Measurements from ENCODE around the gene TRMT61B. TPM values are rescaled to one million over a fixed set of nuclear protein-coding genes. Genes with fewer than 3 reads are reported as not detected.

TRMT61B gene
- total and polyA plus RNA-seq, 2 of the 13 experiments (the other 11 are each of a cell fraction or from before 2014, with no cell fraction given), result 19.7 to 23.5 TPM

GRCh38 chr2:28870146-28870891 lies at the start of gene TRMT61B (continued):
- TF ChIP-seq PAXIP1 (CRISPR knock-in tag; conservative IDR thresholded peaks at IDR 0.05) (peak; percentile 66), IRF2 (CRISPR knock-in tag; IDR thresholded peaks at IDR 0.05) (peak; percentile 99), ZBTB44 (CRISPR knock-in tag; IDR thresholded peaks at IDR 0.05) (peak; percentile 91; the same call in 1 of the 2 replicates), SMAD3 (CRISPR knock-in tag; IDR thresholded peaks at IDR 0.05) (peak; percentile 92), ZSCAN9 (CRISPR knock-in tag; IDR thresholded peaks at IDR 0.05; ENCODE audit: borderline replicate concordance) (peak; percentile 92; the same call in 1 of the 2 replicates), ZNF597 (CRISPR knock-in tag; IDR thresholded peaks at IDR 0.05) (no peak), XRCC5 (optimal IDR thresholded peaks at IDR 0.05; ENCODE audit: low read length) (peak; percentile 98), ZNF292 (CRISPR knock-in tag; IDR thresholded peaks at IDR 0.05; ENCODE audit: borderline replicate concordance, low read depth) (peak; percentile 88; the same call in 1 of the 2 replicates), ZNF256 (CRISPR knock-in tag; conservative IDR thresholded peaks at IDR 0.05) (peak; percentile 77; the same call in 1 of the 2 replicates), DMAP1 (CRISPR knock-in tag; IDR thresholded peaks at IDR 0.05) (peak; percentile 99), ZNF782 (CRISPR knock-in tag; IDR thresholded peaks at IDR 0.05; ENCODE audit: borderline replicate concordance) (peak; percentile 98), ZNF335 (CRISPR knock-in tag; IDR thresholded peaks at IDR 0.05) (peak; percentile 80; the same call in 1 of the 2 replicates), RXRB (CRISPR knock-in tag; IDR thresholded peaks at IDR 0.05; ENCODE audit: borderline replicate concordance) (peak; percentile 88), ZNF619 (CRISPR knock-in tag; IDR thresholded peaks at IDR 0.05) (peak; percentile 99), PAF1 (CRISPR knock-in tag; IDR thresholded peaks at IDR 0.05) (no peak), STAT5B (CRISPR knock-in tag; IDR thresholded peaks at IDR 0.05) (peak; percentile 94), ZNF570 (CRISPR knock-in tag; IDR thresholded peaks at IDR 0.05; ENCODE audit: borderline replicate concordance) (0 out of 2 replicates have a peak, but pooled peaks have one; percentile 27), ZNF446 (CRISPR knock-in tag; IDR thresholded peaks at IDR 0.05) (no peak), CREBL2 (CRISPR knock-in tag; IDR thresholded peaks at IDR 0.05; ENCODE audit: borderline replicate concordance) (peak; percentile 96; the same call in 1 of the 2 replicates), LBX2 (CRISPR knock-in tag; IDR thresholded peaks at IDR 0.05; ENCODE audit: borderline replicate concordance) (peak; percentile 86), ZNF7 (CRISPR knock-in tag; IDR thresholded peaks at IDR 0.05) (no peak; the same call in 1 of the 2 replicates), ZNF235 (CRISPR knock-in tag; IDR thresholded peaks at IDR 0.05; ENCODE audit: borderline replicate concordance) (peak; percentile 86; the same call in 1 of the 2 replicates), HNF4G (IDR thresholded peaks at IDR 0.05; ENCODE audit: borderline replicate concordance, low read depth, low read length) (no peak), HNF4G (CRISPR knock-in tag; IDR thresholded peaks at IDR 0.05; ENCODE audit: borderline replicate concordance, low read depth) (peak; percentile 75; the same call in 1 of the 2 replicates)
